OCI-LY7 (cell line): ENCODE data around the gene EXOC6B.

Source experiments
- EZH2phosphoT487 ChIP-seq: fragments of 200-600 bp; sonication (generic); IDR thresholded peaks from 2 replicates; pipeline ENCODE4 v1.6.1; 2018; ENCODE audit warnings: low read depth, borderline replicate concordance, mild to moderate bottlenecking, mixed run types, antibody characterized with exemption, low read length, moderate library complexity, mixed read lengths
- TF ChIP-seq, protein P1 (sequence below): fragments of 200-600 bp; sonication (generic); conservative IDR thresholded peaks from 2 replicates; pipeline ENCODE4 v1.5.1; 2014; ENCODE audit warnings: mild to moderate bottlenecking, antibody characterized with exemption, low read length, moderate library complexity, mixed read lengths

DNA sequence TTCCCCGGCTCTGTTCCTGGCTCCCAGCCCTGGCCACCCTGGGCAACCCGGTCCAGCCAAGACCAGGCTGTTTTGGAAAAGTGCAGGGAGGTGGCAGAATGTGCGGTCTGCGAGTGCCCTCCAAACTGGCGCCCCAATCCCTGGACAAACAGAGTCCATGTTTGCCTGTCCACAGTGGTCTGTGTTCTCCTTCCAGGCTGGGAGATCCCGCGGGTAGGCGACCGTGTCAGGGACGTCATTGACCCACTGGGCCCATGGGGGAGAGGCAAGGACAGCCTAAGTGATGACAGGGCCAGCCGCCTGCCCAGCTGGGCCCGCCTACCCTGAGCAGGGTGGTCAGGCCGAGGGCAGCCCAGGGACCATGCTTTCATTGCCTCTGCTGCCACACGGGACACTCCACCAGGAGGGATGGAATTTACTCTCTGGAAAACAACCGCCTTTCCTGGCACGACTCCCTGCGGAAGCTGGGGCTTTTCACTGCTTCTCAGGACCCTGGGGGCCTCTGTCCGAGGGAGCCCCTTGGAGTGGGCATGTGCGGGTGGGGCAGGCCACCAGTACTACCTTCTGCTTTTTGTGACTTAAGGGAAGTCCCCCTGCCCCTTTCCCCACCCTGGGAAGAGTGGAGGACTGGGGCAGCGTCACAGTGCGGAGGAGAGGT, 698.3 kb downstream of the EXOC6B start:
- TF ChIP-seq, protein P1, sequence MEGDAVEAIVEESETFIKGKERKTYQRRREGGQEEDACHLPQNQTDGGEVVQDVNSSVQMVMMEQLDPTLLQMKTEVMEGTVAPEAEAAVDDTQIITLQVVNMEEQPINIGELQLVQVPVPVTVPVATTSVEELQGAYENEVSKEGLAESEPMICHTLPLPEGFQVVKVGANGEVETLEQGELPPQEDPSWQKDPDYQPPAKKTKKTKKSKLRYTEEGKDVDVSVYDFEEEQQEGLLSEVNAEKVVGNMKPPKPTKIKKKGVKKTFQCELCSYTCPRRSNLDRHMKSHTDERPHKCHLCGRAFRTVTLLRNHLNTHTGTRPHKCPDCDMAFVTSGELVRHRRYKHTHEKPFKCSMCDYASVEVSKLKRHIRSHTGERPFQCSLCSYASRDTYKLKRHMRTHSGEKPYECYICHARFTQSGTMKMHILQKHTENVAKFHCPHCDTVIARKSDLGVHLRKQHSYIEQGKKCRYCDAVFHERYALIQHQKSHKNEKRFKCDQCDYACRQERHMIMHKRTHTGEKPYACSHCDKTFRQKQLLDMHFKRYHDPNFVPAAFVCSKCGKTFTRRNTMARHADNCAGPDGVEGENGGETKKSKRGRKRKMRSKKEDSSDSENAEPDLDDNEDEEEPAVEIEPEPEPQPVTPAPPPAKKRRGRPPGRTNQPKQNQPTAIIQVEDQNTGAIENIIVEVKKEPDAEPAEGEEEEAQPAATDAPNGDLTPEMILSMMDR = no peak
- TF ChIP-seq EZH2phosphoT487 = no peak
